ENCODE data around the gene SFXN1. TPM values are rescaled to one million over a fixed set of nuclear protein-coding genes. Genes with fewer than 3 reads are reported as not detected.
"Not testable (repeated sequence)": the region's sequence is repeated elsewhere in the genome, so short reads cannot be mapped to it uniquely, and the experiment has no call there.

The SFXN1 gene
- 22.6 TPM for total RNA-seq

- ATAC-seq (peak; percentile 96), DNase-seq (ENCODE audit: low spot score) (peak; percentile 84)
- intact Hi-C loops (cut with DNase I): no loop called here
Measured at GRCh38 chr5:175478384-175479124, at the start of gene SFXN1. SFXN1 (plus strand) TSS chr5:175478560; CDS start chr5:175492104, 13,544 bp downstream.

DNA sequence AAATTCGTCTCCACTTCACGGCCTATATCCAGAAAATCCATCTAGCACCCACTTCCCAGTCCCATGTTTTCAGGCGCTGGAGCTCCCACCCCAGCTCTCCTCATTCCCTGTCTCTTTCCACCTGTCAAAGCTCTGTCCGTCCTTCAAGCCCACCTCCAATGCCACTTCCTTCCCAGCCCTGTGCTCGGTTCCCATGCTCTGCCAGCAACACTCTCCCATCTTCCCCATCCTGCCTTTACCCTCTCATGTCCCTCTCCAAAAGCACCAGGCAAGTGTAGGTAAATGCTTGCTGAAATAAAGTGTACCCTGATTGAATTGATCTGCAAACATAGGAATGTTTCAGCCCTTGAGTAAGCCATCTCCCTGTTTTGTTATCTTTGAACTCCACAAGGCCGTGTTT is 43.6 kb upstream of the SFXN1 start:
- intact Hi-C loops (cut with DNase I): no loop called here
- no peak for ATAC-seq
- DNase-seq (ENCODE audit: low spot score): no peak

- intact Hi-C loops (cut with DNase I): no loop called here
- no peak for ATAC-seq
- DNase-seq (ENCODE audit: low spot score): no peak
Measured at GRCh38 chr5:175436359-175436758, 42.0 kb upstream of the SFXN1 start.

GRCh38 chr5:175438234-175438857 is 40.0 kb upstream of the SFXN1 start:
- ATAC-seq (no peak), DNase-seq (ENCODE audit: low spot score) (no peak)
- intact Hi-C loops (cut with DNase I): no loop called here

DNA sequence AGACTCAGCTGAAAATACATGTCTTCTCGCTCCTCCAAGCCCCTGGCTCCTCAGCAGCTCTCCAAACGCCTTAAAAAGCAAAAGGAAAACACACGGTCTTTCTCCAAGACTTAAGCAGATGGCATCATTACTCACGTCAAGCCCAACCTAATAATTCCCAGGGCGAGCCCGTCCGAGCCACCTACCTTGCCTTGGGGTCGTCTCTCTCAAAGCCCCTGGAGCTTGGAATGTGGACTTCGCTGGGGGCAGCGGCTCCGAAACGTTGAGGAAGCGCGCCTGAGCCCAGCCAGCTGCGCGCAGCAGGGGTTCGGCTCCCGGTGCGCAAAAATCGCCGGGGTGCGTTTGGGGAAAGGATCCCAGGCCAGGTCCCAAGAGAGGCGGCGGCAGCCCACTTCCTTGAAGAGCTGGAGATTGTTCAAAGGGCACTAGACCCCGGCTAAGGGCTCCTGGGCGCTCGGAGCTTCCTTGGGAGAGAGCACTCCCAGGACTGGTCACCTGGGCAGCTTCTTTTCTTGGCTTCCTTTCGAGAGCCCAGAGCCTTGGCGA is 34.8 kb upstream of the SFXN1 start:
- intact Hi-C loops (cut with DNase I): no loop called here
- DNase-seq (ENCODE audit: low spot score) (no peak), ATAC-seq (no peak)

- intact Hi-C loops (cut with DNase I): no loop called here
- DNase-seq (ENCODE audit: low spot score): no peak
- peak; percentile 67 for ATAC-seq
Measured at GRCh38 chr5:175444060-175444904, 34.1 kb upstream of the SFXN1 start, which contains the start of gene DRD1. DRD1 (minus strand) TSS chr5:175444182; CDS start chr5:175443099, 1,083 bp downstream.

DNA sequence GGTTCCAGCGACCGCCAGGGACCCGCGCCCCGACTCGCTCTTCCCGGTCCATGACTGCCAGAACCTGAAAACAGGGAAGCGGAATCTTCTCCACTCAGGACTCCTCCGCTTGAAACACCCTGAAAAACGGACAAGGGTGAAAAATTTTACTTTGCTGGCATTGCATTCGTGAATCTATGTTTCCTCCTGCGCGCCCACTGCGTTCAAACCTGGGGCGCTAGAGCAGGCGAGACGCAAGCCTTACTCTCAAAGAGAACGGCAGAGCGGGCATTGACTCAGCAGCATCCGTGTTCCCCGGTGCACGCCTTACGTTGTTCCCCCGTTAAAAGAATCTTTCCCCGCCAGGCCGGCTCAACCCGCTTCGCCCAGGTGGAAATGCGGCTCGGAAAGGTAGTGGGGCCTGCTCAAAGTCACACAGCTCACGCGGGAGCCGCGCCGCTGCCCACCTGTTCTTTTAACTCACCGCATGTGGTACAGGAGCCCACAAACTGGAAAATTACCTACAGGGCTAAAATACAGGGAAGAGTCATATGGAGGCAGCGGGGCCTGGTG is 33.4 kb upstream of the SFXN1 start:
- intact Hi-C loops (cut with DNase I): no loop called here
- no peak for ATAC-seq
- DNase-seq (ENCODE audit: low spot score): no peak

- ATAC-seq; DNase-seq (ENCODE audit: low spot score); intact Hi-C loops (cut with DNase I): not testable (repeated sequence)
Measured at GRCh38 chr5:175446378-175446777, 32.0 kb upstream of the SFXN1 start.

- ATAC-seq (no peak), DNase-seq (ENCODE audit: low spot score) (no peak)
- intact Hi-C loops (cut with DNase I): no loop called here
Measured at GRCh38 chr5:175447571-175447970, 30.8 kb upstream of the SFXN1 start.

DNA sequence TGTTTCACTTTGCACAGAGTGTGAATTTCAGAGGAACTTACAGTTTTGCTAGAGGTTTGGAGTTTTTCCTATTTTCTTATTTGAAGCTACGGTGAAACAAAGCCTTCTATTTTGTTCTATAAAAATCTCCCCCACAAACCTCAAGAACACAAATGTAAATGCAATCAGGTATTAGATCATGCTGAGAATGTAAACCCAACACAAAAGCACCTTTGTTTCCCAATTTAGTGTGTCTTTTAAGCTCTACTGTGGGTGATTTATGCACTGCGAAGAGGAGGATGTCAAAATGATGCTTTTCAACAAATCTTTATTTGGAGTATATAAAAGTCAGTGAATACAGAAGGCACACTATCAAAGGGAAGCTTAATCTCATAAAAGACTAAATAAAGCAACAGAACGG is 30.1 kb upstream of the SFXN1 start:
- intact Hi-C loops (cut with DNase I): no loop called here

GRCh38 chr5:175452166-175452565 is 26.2 kb upstream of the SFXN1 start:
- intact Hi-C loops (cut with DNase I): no loop called here
- no peak for ATAC-seq
- no peak for DNase-seq (ENCODE audit: low spot score)

More for the DNA sequence above, 30.1 kb upstream of the SFXN1 start:
- DNase-seq (ENCODE audit: low spot score): no peak
- no peak for ATAC-seq

- ATAC-seq; intact Hi-C loops (cut with DNase I); DNase-seq (ENCODE audit: low spot score): not testable (repeated sequence)
Measured at GRCh38 chr5:175454338-175454737, 24.0 kb upstream of the SFXN1 start.

- DNase-seq (ENCODE audit: low spot score) (no peak), ATAC-seq (no peak)
- intact Hi-C loops (cut with DNase I): no loop called here
Measured at GRCh38 chr5:175456105-175456742, 22.1 kb upstream of the SFXN1 start.

DNA sequence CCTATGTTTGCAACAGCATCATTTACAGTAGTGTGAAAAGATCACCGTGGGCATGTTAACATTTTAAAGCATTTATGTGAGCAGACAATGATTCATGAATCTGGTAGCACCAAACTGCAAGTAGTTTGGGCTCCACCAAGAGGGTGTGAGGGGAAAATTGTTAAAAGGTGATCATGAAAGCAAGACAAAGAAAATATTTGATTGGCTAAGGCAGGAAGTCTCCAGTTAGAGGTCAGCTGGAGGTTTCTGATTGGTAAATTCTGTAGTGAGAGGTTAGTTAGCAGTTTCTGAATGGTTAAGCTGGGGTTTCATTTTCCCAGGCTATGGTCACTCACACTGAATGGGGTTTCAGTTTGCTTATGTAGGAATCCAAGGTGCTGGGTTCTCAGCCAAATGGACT is 20.9 kb upstream of the SFXN1 start:
- no peak for ATAC-seq
- intact Hi-C loops (cut with DNase I): no loop called here
- no peak for DNase-seq (ENCODE audit: low spot score)

DNA sequence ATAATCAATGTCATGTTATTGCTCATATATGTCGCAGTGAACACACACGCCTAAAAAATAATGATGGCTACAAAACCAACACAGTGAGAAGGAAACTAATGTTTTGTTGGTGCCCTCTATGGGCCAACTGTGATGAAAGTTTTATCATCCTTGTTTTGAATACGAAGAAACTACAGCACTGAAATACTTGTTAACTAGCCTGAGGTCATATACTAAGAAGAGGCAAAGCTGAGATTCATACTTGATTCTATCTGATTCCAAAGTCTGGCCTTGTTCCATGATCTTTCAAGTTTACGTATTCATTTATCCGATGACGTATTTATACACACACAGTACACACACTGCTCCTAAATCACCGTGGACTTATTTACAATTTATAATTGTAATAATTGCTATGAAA is 18.2 kb upstream of the SFXN1 start:
- ATAC-seq (no peak), DNase-seq (ENCODE audit: low spot score) (no peak)
- intact Hi-C loops (cut with DNase I): no loop called here

DNA sequence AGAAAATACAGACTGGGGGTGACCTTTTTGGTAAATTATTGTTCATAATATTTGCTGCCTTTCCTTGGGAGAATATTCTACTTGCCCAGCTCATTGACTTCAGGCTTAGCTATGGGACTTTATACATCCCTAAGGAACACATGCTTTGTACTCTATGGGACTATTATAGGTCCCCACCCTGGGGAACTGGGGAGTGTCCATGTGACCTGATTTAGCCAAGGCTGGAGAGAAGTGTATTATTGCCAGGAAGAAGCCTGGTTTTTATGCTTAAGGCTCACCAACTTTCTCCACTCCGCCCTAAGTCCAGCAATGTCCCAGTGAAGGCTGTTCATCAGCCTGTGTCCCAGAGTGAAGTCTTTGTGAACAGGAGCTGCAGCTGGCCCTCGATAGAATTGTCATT is 17.8 kb upstream of the SFXN1 start:
- DNase-seq (ENCODE audit: low spot score) (no peak), ATAC-seq (no peak)
- intact Hi-C loops (cut with DNase I): no loop called here

- no peak for ATAC-seq
- DNase-seq (ENCODE audit: low spot score): no peak
- intact Hi-C loops (cut with DNase I): no loop called here
Measured at GRCh38 chr5:175461370-175461769, 17.0 kb upstream of the SFXN1 start.

GRCh38 chr5:175463641-175464040 is 14.7 kb upstream of the SFXN1 start:
- intact Hi-C loops (cut with DNase I): no loop called here
- DNase-seq (ENCODE audit: low spot score): no peak
- no peak for ATAC-seq
